AG09309 (cell line): Measurements from ENCODE around the gene UMAD1.

Experiments used
- DNase-seq: peaks from one replicate; pipeline ENCODE4 v3.0.0-alpha.2; 2010; ENCODE audit warnings: low read depth
- H3K4me3 ChIP-seq: 2 replicates; pipeline ENCODE4 v1.5.1; 2011; ENCODE audit warnings: mild to moderate bottlenecking, low read depth, low read length, moderate library complexity; ENCODE audit not compliant: control insufficient read depth
- CTCF ChIP-seq: IDR thresholded peaks from 2 replicates; pipeline ENCODE4 v1.5.1; 2011; ENCODE audit warnings: mild to moderate bottlenecking, low read depth, low read length, inconsistent platforms; ENCODE audit not compliant: insufficient read depth, control insufficient read depth; ENCODE audit errors: missing control alignments

The UMAD1 gene

GRCh38 chr7:7920481-7920880 lies 279.9 kb downstream of the UMAD1 start:
- no peak for DNase-seq
- TF ChIP-seq CTCF: no peak
- no peak overlapping the region for H3K4me3 ChIP-seq

GRCh38 chr7:7921830-7922229 lies 281.3 kb downstream of the UMAD1 start:
- no peak for TF ChIP-seq CTCF
- no peak overlapping the region for H3K4me3 ChIP-seq
- no peak for DNase-seq

GRCh38 chr7:7922684-7923385 lies 282.3 kb downstream of the UMAD1 start:
- DNase-seq: no peak
- H3K4me3 ChIP-seq: no peak overlapping the region
- no peak for TF ChIP-seq CTCF

- no peak overlapping the region for H3K4me3 ChIP-seq
- no peak for TF ChIP-seq CTCF
- no peak for DNase-seq
These were observed 283.3 kb downstream of the UMAD1 start for GRCh38 chr7:7923818-7924217.

- DNase-seq: no peak
- H3K4me3 ChIP-seq: no peak overlapping the region
- no peak for TF ChIP-seq CTCF
These were observed 283.8 kb downstream of the UMAD1 start for GRCh38 chr7:7924303-7924702.
